ENCODE measurements around the gene CSDE1. TPM values are rescaled to one million over a fixed set of nuclear protein-coding genes. Genes with fewer than 3 reads are reported as not detected.
A peak's percentile ranks its signal among the peaks of the same experiment; 100 is the strongest.
"Not testable (repeated sequence)": the region's sequence is repeated elsewhere in the genome, so short reads cannot be mapped to it uniquely, and the experiment has no call there.

Gene CSDE1
- total RNA-seq: 100 to 1,000 TPM; 534 to 610 TPM
- polyA plus RNA-seq: 100 to 1,000 TPM; 354 to 411 (median 407) TPM
- 914 to 1,093 (median 936) reads per million in 6 experiments for total RNA-seq

GRCh38 chr1:114757455-114758255 is at the start of gene CSDE1:
CSDE1 (minus strand) TSS chr1:114757984; CDS start chr1:114739890, 18,094 bp downstream.
- peaks cover 0 to 1% (median 0%) of the 10 kb centered on the region in 5 donors for H3K27me3 Mint-ChIP-seq

GRCh38 chr1:114804449-114804848 is 46.7 kb upstream of the CSDE1 start:
- H3K27ac Mint-ChIP-seq, H3K4me3 Mint-ChIP-seq, H3K9me3 Mint-ChIP-seq, DNase-seq, H3K4me1 Mint-ChIP-seq, H3K36me3 Mint-ChIP-seq, POLR2A ChIA-PET, ATAC-seq: not testable (repeated sequence)
- peaks cover 13 to 34% (median 26%) of the 10 kb centered on the region in 5 donors for H3K27me3 Mint-ChIP-seq

More at GRCh38 chr1:114757455-114758255, at the start of gene CSDE1:
- peak within 1 kb of the TSS; percentile 99 to 100 (median 100) for H3K27ac Mint-ChIP-seq
- peak; percentile 88 to 99 (median 97) for DNase-seq
- POLR2A ChIA-PET: interaction anchor here (0.7 to 2.1 kb wide), 14 partner anchors 8 to 306 kb away, joined by 3 to 20 read pairs (median 4); partner anchors contain the start of genes BCAS2, DENND2C, NRAS and SIKE1
- H3K9me3 Mint-ChIP-seq: peaks cover 0 to 8% (median 0%) of the 10 kb centered on the region in 9 donors
- peak; percentile 84 to 85 for ATAC-seq
- peaks cover 27 to 60% (median 54%) of the 10 kb centered on the region in 4 donors for H3K4me1 Mint-ChIP-seq
- H3K36me3 Mint-ChIP-seq: peaks cover 0 to 12% (median 2%) of the 10 kb centered on the region in 3 donors
- peak within 1 kb of the TSS; percentile 98 to 100 (median 99) for H3K4me3 Mint-ChIP-seq

GRCh38 chr1:114803001-114803400 is 45.2 kb upstream of the CSDE1 start:
- no peak overlapping the region for H3K4me3 Mint-ChIP-seq
- ATAC-seq (no peak), DNase-seq (no peak)
- H3K9me3 Mint-ChIP-seq: peaks cover 0 to 2% (median 0%) of the 10 kb centered on the region in 9 donors
- peaks cover 12 to 36% (median 26%) of the 10 kb centered on the region in 5 donors for H3K27me3 Mint-ChIP-seq
- POLR2A ChIA-PET: no interaction called here
- peaks cover 0 to 4% (median 0%) of the 10 kb centered on the region in 3 donors for H3K36me3 Mint-ChIP-seq
- no peak overlapping the region for H3K27ac Mint-ChIP-seq
- no peaks in the 10 kb centered on the region for H3K4me1 Mint-ChIP-seq

GRCh38 chr1:114794038-114794437 is 36.3 kb upstream of the CSDE1 start:
- no peak overlapping the region for H3K4me3 Mint-ChIP-seq
- H3K36me3 Mint-ChIP-seq: no peaks in the 10 kb centered on the region
- H3K4me1 Mint-ChIP-seq: no peaks in the 10 kb centered on the region
- POLR2A ChIA-PET: no interaction called here
- H3K27ac Mint-ChIP-seq: no peak overlapping the region
- DNase-seq (no peak), ATAC-seq (no peak)
- H3K9me3 Mint-ChIP-seq: no peaks in the 10 kb centered on the region
- H3K27me3 Mint-ChIP-seq: peaks cover 9 to 58% (median 20%) of the 10 kb centered on the region in 5 donors

GRCh38 chr1:114790581-114790980 is 32.8 kb upstream of the CSDE1 start:
- POLR2A ChIA-PET, H3K27ac Mint-ChIP-seq, DNase-seq, H3K4me3 Mint-ChIP-seq, ATAC-seq, H3K4me1 Mint-ChIP-seq: not testable (repeated sequence)
- Mint-ChIP-seq H3K27me3 (peaks cover 6 to 54% (median 28%) of the 10 kb centered on the region in 5 donors), H3K36me3 (peaks cover 0 to 17% (median 12%) of the 10 kb centered on the region in 3 donors), H3K9me3 (peaks cover 6 to 25% (median 18%) of the 10 kb centered on the region in 9 donors)

GRCh38 chr1:114786440-114786839 is 28.7 kb upstream of the CSDE1 start:
- H3K27ac Mint-ChIP-seq, H3K4me3 Mint-ChIP-seq, ATAC-seq, POLR2A ChIA-PET, DNase-seq, H3K4me1 Mint-ChIP-seq: not testable (repeated sequence)
- H3K27me3 Mint-ChIP-seq: peaks cover 4 to 36% (median 21%) of the 10 kb centered on the region in 5 donors
- H3K36me3 Mint-ChIP-seq: peaks cover 0 to 17% (median 12%) of the 10 kb centered on the region in 3 donors
- peaks cover 6 to 26% (median 18%) of the 10 kb centered on the region in 9 donors for H3K9me3 Mint-ChIP-seq

- POLR2A ChIA-PET: interaction anchor here (1.0 to 1.3 kb wide), 2 partner anchors 25 to 67 kb away, joined by 3 to 4 read pairs; partner anchors contain the start of gene CSDE1
- peak overlapping the region in 1 of 10 donors; percentile 12 for H3K27ac Mint-ChIP-seq
These were observed 24.7 kb upstream of the CSDE1 start for GRCh38 chr1:114782476-114782875.

GRCh38 chr1:114780344-114781226 is 22.8 kb upstream of the CSDE1 start, which contains the start of gene SIKE1:
SIKE1 (minus strand) TSS chr1:114780685; CDS start chr1:114780607, 78 bp downstream.
- peaks cover 9 to 35% (median 26%) of the 10 kb centered on the region in 4 donors for H3K4me1 Mint-ChIP-seq
- ATAC-seq: peak; percentile 98 to 99
- DNase-seq: peak; percentile 84 to 98 (median 93)
- H3K9me3 Mint-ChIP-seq: peaks cover 0 to 2% (median 0%) of the 10 kb centered on the region in 9 donors
- H3K27me3 Mint-ChIP-seq: peaks cover 0 to 2% (median 0%) of the 10 kb centered on the region in 5 donors
- peak within 1 kb of the TSS; percentile 97 to 100 (median 100) for H3K4me3 Mint-ChIP-seq
- peaks cover 5 to 36% (median 10%) of the 10 kb centered on the region in 3 donors for H3K36me3 Mint-ChIP-seq
- peak within 1 kb of the TSS; percentile 98 to 100 (median 99) for H3K27ac Mint-ChIP-seq
- POLR2A ChIA-PET: interaction anchor here (0.6 to 3.4 kb wide), 9 partner anchors 11 to 344 kb away, joined by 3 to 20 read pairs (median 4); partner anchors contain the start of genes BCAS2, CSDE1 and NRAS

More at GRCh38 chr1:114782476-114782875, 24.7 kb upstream of the CSDE1 start:
- peaks cover 2 to 18% (median 9%) of the 10 kb centered on the region in 5 donors for H3K27me3 Mint-ChIP-seq
- no peak for DNase-seq
- H3K36me3 Mint-ChIP-seq: peaks cover 10 to 20% (median 19%) of the 10 kb centered on the region in 3 donors
- no peak for ATAC-seq
- H3K9me3 Mint-ChIP-seq: peaks cover 5 to 20% (median 17%) of the 10 kb centered on the region in 9 donors
- no peak overlapping the region for H3K4me3 Mint-ChIP-seq
- H3K4me1 Mint-ChIP-seq: peaks cover 9 to 29% (median 26%) of the 10 kb centered on the region in 4 donors

GRCh38 chr1:114779722-114780121 is 21.9 kb upstream of the CSDE1 start:
- DNase-seq (no peak), ATAC-seq (no peak)
- Mint-ChIP-seq H3K4me3 (peak overlapping the region; percentile 97 to 100 (median 100)), H3K9me3 (no peaks in the 10 kb centered on the region), H3K27me3 (peaks cover 0 to 2% (median 0%) of the 10 kb centered on the region in 5 donors), H3K4me1 (peaks cover 9 to 35% (median 26%) of the 10 kb centered on the region in 4 donors), H3K36me3 (peaks cover 5 to 45% (median 10%) of the 10 kb centered on the region in 3 donors), H3K27ac (peak overlapping the region; percentile 98 to 100 (median 99))
- POLR2A ChIA-PET: interaction anchor here (0.6 to 3.4 kb wide), 7 partner anchors 10 to 345 kb away, joined by 3 to 20 read pairs (median 4); partner anchors contain the start of genes BCAS2, CSDE1 and NRAS

- not testable (repeated sequence) for ATAC-seq, H3K27ac Mint-ChIP-seq, DNase-seq, H3K9me3 Mint-ChIP-seq, H3K27me3 Mint-ChIP-seq, H3K4me3 Mint-ChIP-seq
- Mint-ChIP-seq H3K4me1 (peaks cover 9 to 35% (median 26%) of the 10 kb centered on the region in 4 donors), H3K36me3 (peaks cover 5 to 70% (median 17%) of the 10 kb centered on the region in 3 donors)
- POLR2A ChIA-PET: interaction anchor here (1.2 kb wide), 1 partner anchor 266 kb away, joined by 3 read pairs; the partner anchor contains the start of gene TRIM33
These were observed 18.9 kb upstream of the CSDE1 start for GRCh38 chr1:114776726-114777125.

- DNase-seq (no peak), ATAC-seq (no peak)
- no peaks in the 10 kb centered on the region for H3K9me3 Mint-ChIP-seq
- no peaks in the 10 kb centered on the region for H3K27me3 Mint-ChIP-seq
- POLR2A ChIA-PET: no interaction called here
- H3K27ac Mint-ChIP-seq: no peak overlapping the region
- H3K4me1 Mint-ChIP-seq: peaks cover 0 to 3% (median 0%) of the 10 kb centered on the region in 4 donors
- H3K4me3 Mint-ChIP-seq: no peak overlapping the region
- H3K36me3 Mint-ChIP-seq: peaks cover 0 to 81% (median 14%) of the 10 kb centered on the region in 3 donors
These were observed 14.2 kb upstream of the CSDE1 start for GRCh38 chr1:114771992-114772391.

Data from naive thymus-derived CD8-positive, alpha-beta T cell (primary cell).